22Rv1 (cell line): ENCODE results near the gene MS4A10.

Experiments used
- H3K27ac ChIP-seq: fragments of 450-650 bp; 2 replicates; pipeline ENCODE4 v1.5.1; 2017
- CTCF ChIP-seq: fragments of 450-650 bp; IDR thresholded peaks from 2 replicates; pipeline ENCODE4 v1.5.1; 2017; ENCODE audit warnings: mild to moderate bottlenecking
- ZFX ChIP-seq: fragments of 450-650 bp; IDR thresholded peaks from 2 replicates; pipeline ENCODE4 v1.6.1; 2017; ENCODE audit warnings: antibody characterized with exemption, borderline replicate concordance

The MS4A10 gene

GRCh38 chr11:60774726-60775125, 10.4 kb upstream of the MS4A10 start:
- TF ChIP-seq ZFX (no peak), CTCF (no peak)
- H3K27ac ChIP-seq, result no peak overlapping the region

- no peak for TF ChIP-seq ZFX
- peak; percentile 93 for TF ChIP-seq CTCF
- no peak overlapping the region for H3K27ac ChIP-seq
Measured at GRCh38 chr11:60775420-60775961, 9.6 kb upstream of the MS4A10 start.

- TF ChIP-seq CTCF, result no peak
- no peak for TF ChIP-seq ZFX
- no peak overlapping the region for H3K27ac ChIP-seq
Measured at GRCh38 chr11:60776167-60776566, 9.0 kb upstream of the MS4A10 start.

- H3K27ac ChIP-seq, result no peak overlapping the region
- TF ChIP-seq ZFX (no peak), CTCF (no peak)
Measured at GRCh38 chr11:60777106-60777505, 8.0 kb upstream of the MS4A10 start.

- TF ChIP-seq ZFX (no peak), CTCF (no peak)
- H3K27ac ChIP-seq, result no peak overlapping the region
Measured at GRCh38 chr11:60777572-60777971, 7.6 kb upstream of the MS4A10 start.

- no peak overlapping the region for H3K27ac ChIP-seq
- no peak for TF ChIP-seq ZFX
Measured at GRCh38 chr11:60780065-60780464, 5.1 kb upstream of the MS4A10 start.

GRCh38 chr11:60780774-60781173, 4.4 kb upstream of the MS4A10 start:
- no peak for TF ChIP-seq CTCF
- no peak for TF ChIP-seq ZFX
- no peak overlapping the region for H3K27ac ChIP-seq

GRCh38 chr11:60781286-60781980, 3.7 kb upstream of the MS4A10 start:
- no peak for TF ChIP-seq CTCF
- TF ChIP-seq ZFX, result no peak
- H3K27ac ChIP-seq, result no peak overlapping the region
